GM23338 (cell line): ENCODE measurements around the gene MYCN. TPM values are rescaled to one million over a fixed set of nuclear protein-coding genes. Genes with fewer than 3 reads are reported as not detected.

Experiments
- ATAC-seq: fragments of 200-7000 bp; cut with Tn5 transposase; 3 replicates; pipeline ENCODE4 v1.9.1; 2020
- DNase-seq: peaks from one replicate; pipeline ENCODE4 v3.0.0-alpha.2; 2015; ENCODE audit warnings: low spot score
- H2AFZ ChIP-seq: fragments of 200-600 bp; sonication (generic); 2 replicates; pipeline ENCODE4 v1.8.0; 2016; ENCODE audit warnings: antibody characterized with exemption, mild to moderate bottlenecking, moderate library complexity
- H3F3A ChIP-seq: fragments of 200-600 bp; sonication (generic); replicated peaks from 2 replicates; pipeline ENCODE4 v1.8.0; 2017; ENCODE audit warnings: antibody characterized with exemption, mixed run types, low read depth
- H3K27ac ChIP-seq: fragments of 200-600 bp; sonication (generic); 2 replicates; pipeline ENCODE4 v1.6.1; 2016; ENCODE audit warnings: low read depth
- H3K27me3 ChIP-seq: fragments of 200-600 bp; sonication (generic); 2 replicates; pipeline ENCODE4 v1.8.0; 2016; ENCODE audit warnings: mild to moderate bottlenecking, mixed run types, moderate library complexity; ENCODE audit not compliant: insufficient read depth
- H3K36me3 ChIP-seq: fragments of 200-600 bp; sonication (generic); 2 replicates; pipeline ENCODE4 v1.8.0; 2016; ENCODE audit warnings: mild to moderate bottlenecking; ENCODE audit not compliant: insufficient read depth
- H3K4me1 ChIP-seq: fragments of 200-600 bp; sonication (generic); 2 replicates; pipeline ENCODE4 v1.8.0; 2016; ENCODE audit warnings: mild to moderate bottlenecking, moderate library complexity; ENCODE audit not compliant: insufficient read depth
- H3K4me2 ChIP-seq: fragments of 200-600 bp; sonication (generic); 2 replicates; pipeline ENCODE4 v1.7.1; 2017; ENCODE audit warnings: mixed run types
- H3K4me3 ChIP-seq: fragments of 200-600 bp; sonication (generic); 2 replicates; pipeline ENCODE4 v1.6.1; 2016; ENCODE audit warnings: mixed run types
- H3K79me2 ChIP-seq: fragments of 200-600 bp; sonication (generic); replicated peaks from 2 replicates; pipeline ENCODE4 v1.8.0; 2017; ENCODE audit warnings: mild to moderate bottlenecking; ENCODE audit not compliant: insufficient read depth
- H3K9me2 ChIP-seq: fragments of 200-600 bp; sonication (generic); 2 replicates; pipeline ENCODE4 v1.8.0; 2017; ENCODE audit not compliant: insufficient read depth
- H4K20me1 ChIP-seq: fragments of 200-600 bp; sonication (generic); replicated peaks from 2 replicates; pipeline ENCODE4 v1.8.0; 2017; ENCODE audit warnings: mild to moderate bottlenecking; ENCODE audit not compliant: insufficient read depth
- H3K27ac Mint-ChIP-seq: 2 replicates; pipeline ENCODE4 v1.8.0; 2020; ENCODE audit warnings: inconsistent platforms, mild to moderate bottlenecking, moderate library complexity, mixed read lengths
- H3K27me3 Mint-ChIP-seq: 3 replicates; pipeline ENCODE4 v1.8.0; 2022; ENCODE audit warnings: low read depth, mild to moderate bottlenecking, moderate library complexity, mixed read lengths, inconsistent platforms; ENCODE audit not compliant: insufficient read depth, poor library complexity
- H3K36me3 Mint-ChIP-seq: 3 replicates; pipeline ENCODE4 v1.8.0; 2021; ENCODE audit warnings: low read depth, mild to moderate bottlenecking, inconsistent platforms, moderate library complexity, mixed read lengths
- H3K4me1 Mint-ChIP-seq: 3 replicates; pipeline ENCODE4 v1.8.0; 2020; ENCODE audit warnings: mild to moderate bottlenecking, inconsistent platforms, mixed read lengths
- H3K4me3 Mint-ChIP-seq: 3 replicates; pipeline ENCODE4 v1.8.0; 2021; ENCODE audit warnings: moderate library complexity, mild to moderate bottlenecking, inconsistent platforms, mixed read lengths
- H3K9me3 Mint-ChIP-seq: 3 replicates; pipeline ENCODE4 v1.8.0; 2020; ENCODE audit warnings: moderate library complexity, mild to moderate bottlenecking, inconsistent platforms, mixed read lengths
- CREB1 ChIP-seq: fragments of 250-450 bp; sonication (Bioruptor Pico); IDR thresholded peaks from 2 replicates; pipeline ENCODE4 v1.5.0; 2020; ENCODE audit warnings: low read depth, mild to moderate bottlenecking, moderate library complexity
- CTCF ChIP-seq, 2 experiments: fragments of 200-600 bp in 1 of 2; sonication (generic) in 1 of 2; conservative IDR thresholded peaks; 2 replicates each; pipeline versions ENCODE4 v1.5.1 to v1.6.1; 2016 to 2017; ENCODE audit warnings: antibody characterized with exemption in 2 of 2, low read depth in 2 of 2, mild to moderate bottlenecking in 2 of 2, moderate library complexity in 1 of 2
- ETS1 ChIP-seq: IDR thresholded peaks from 2 replicates; pipeline ENCODE4 v1.6.1; 2016; ENCODE audit warnings: antibody characterized with exemption
- EZH2 ChIP-seq: fragments of 200-600 bp; sonication (generic); IDR thresholded peaks from one replicate; pipeline ENCODE4 v1.8.0; 2017; ENCODE audit warnings: antibody characterized with exemption, mild to moderate bottlenecking, low read depth; ENCODE audit not compliant: unreplicated experiment
- EZH2phosphoT487 ChIP-seq: fragments of 200-600 bp; sonication (generic); IDR thresholded peaks from one replicate; pipeline ENCODE4 v1.8.1; 2018; ENCODE audit warnings: antibody characterized with exemption; ENCODE audit not compliant: unreplicated experiment
- JUNB ChIP-seq: IDR thresholded peaks from one replicate; pipeline ENCODE4 v1.6.1; 2016; ENCODE audit warnings: antibody characterized with exemption; ENCODE audit not compliant: unreplicated experiment
- NANOG ChIP-seq: IDR thresholded peaks from 2 replicates; pipeline ENCODE4 v1.6.1; 2016; ENCODE audit warnings: antibody characterized with exemption, borderline replicate concordance
- REST ChIP-seq: IDR thresholded peaks from one replicate; pipeline ENCODE4 v1.6.1; 2018; ENCODE audit warnings: antibody characterized with exemption; ENCODE audit not compliant: unreplicated experiment
- STAT1 ChIP-seq: IDR thresholded peaks from one replicate; pipeline ENCODE4 v1.6.1; 2016; ENCODE audit warnings: antibody characterized with exemption; ENCODE audit not compliant: unreplicated experiment
- ZNF114 ChIP-seq: fragments of 250-450 bp; sonication (Bioruptor Pico); IDR thresholded peaks from 2 replicates; pipeline ENCODE4 v1.5.0; 2020; ENCODE audit warnings: mild to moderate bottlenecking, moderate library complexity
- ZNF331 ChIP-seq: fragments of 250-450 bp; sonication (Bioruptor Pico); IDR thresholded peaks from 2 replicates; pipeline ENCODE4 v1.5.0; 2020; ENCODE audit warnings: low read depth, mild to moderate bottlenecking, moderate library complexity
- polyA plus RNA-seq: library from polyadenylated mRNA; unstranded; fragments of >200 nt; fragmentation: Nextera tagmentation; extraction: Ambion mirVana; gene quantifications from 2 replicates; pipeline ENCODE4 v1.2.1, GENCODE V29; 2016
- total RNA-seq: library from RNA; depleted of rRNA; stranded (reverse); fragments of >200 nt; shearing (Covaris generic); gene quantifications from 2 replicates; pipeline ENCODE4 v1.2.3, GENCODE V29; 2014

MYCN gene
- total and polyA plus RNA-seq, 2 experiments from 2014 or later, result 50.8 to 145 TPM

GRCh38 chr2:15926252-15926651, 14.1 kb upstream of the MYCN start:
- Mint-ChIP-seq H3K27me3 (no peaks in the 10 kb centered on the region), H3K4me3 (no peak overlapping the region), H3K9me3 (peaks cover 6% of the 10 kb centered on the region), H3K27ac (no peak overlapping the region), H3K4me1 (peaks cover 9% of the 10 kb centered on the region; the same call in 2 of the 3 replicates), H3K36me3 (peaks cover 6% of the 10 kb centered on the region; the same call in 1 of the 3 replicates)
- Histone ChIP-seq H3F3A (no peaks in the 10 kb centered on the region), H2AFZ (no peak overlapping the region), H3K36me3 (no peaks in the 10 kb centered on the region), H3K4me1 (no peaks in the 10 kb centered on the region), H3K27me3 (no peaks in the 10 kb centered on the region), H3K79me2 (no peaks in the 10 kb centered on the region), H3K4me2 (no peak overlapping the region), H4K20me1 (no peaks in the 10 kb centered on the region), H3K9me2 (no peaks in the 10 kb centered on the region), H3K27ac (no peak overlapping the region), H3K4me3 (no peak overlapping the region)
- TF ChIP-seq CTCF (conservative IDR thresholded peaks at IDR 0.05; ENCODE audit: low read depth in 2 of 2), result no peak
- TF ChIP-seq EZH2phosphoT487, result no peak
- no peak for TF ChIP-seq EZH2
- no peak for TF ChIP-seq ZNF331
- no peak for TF ChIP-seq CREB1 (CRISPR knock-in tag)
- TF ChIP-seq REST, result no peak
- no peak for DNase-seq
- ATAC-seq, result no peak

GRCh38 chr2:15927551-15928218, 12.7 kb upstream of the MYCN start:
- Histone ChIP-seq H3K79me2 (no peaks in the 10 kb centered on the region), H3K27me3 (no peaks in the 10 kb centered on the region), H3K4me1 (no peaks in the 10 kb centered on the region), H3K4me3 (no peak overlapping the region), H3K27ac (no peak overlapping the region), H3K4me2 (no peak overlapping the region), H4K20me1 (no peaks in the 10 kb centered on the region), H3K36me3 (no peaks in the 10 kb centered on the region), H2AFZ (peak overlapping the region; percentile 78; the same call in 1 of the 2 replicates), H3K9me2 (no peaks in the 10 kb centered on the region), H3F3A (no peaks in the 10 kb centered on the region)
- Mint-ChIP-seq H3K27me3 (no peaks in the 10 kb centered on the region), H3K4me1 (peaks cover 9% of the 10 kb centered on the region; the same call in 2 of the 3 replicates), H3K27ac (no peak overlapping the region), H3K36me3 (peaks cover 6% of the 10 kb centered on the region; the same call in 1 of the 3 replicates), H3K4me3 (no peak overlapping the region), H3K9me3 (peaks cover 6% of the 10 kb centered on the region)
- DNase-seq, result no peak
- ATAC-seq, result no peak
- TF ChIP-seq ETS1 (no peak), ZNF331 (no peak), CTCF (conservative IDR thresholded peaks at IDR 0.05; ENCODE audit: low read depth in 2 of 2) (no peak), EZH2phosphoT487 (no peak), NANOG (no peak), STAT1 (no peak), REST (no peak), EZH2 (no peak), ZNF114 (CRISPR knock-in tag) (no peak), JUNB (no peak)
